HepG2 (cell line): ENCODE data around the gene IRF4. TPM values are rescaled to one million over a fixed set of nuclear protein-coding genes. Genes with fewer than 3 reads are reported as not detected.

ENCODE experiments used
- ATAC-seq: fragments of 200-7000 bp; cut with Tn5 transposase; 3 replicates; pipeline ENCODE4 v1.9.1; 2020; ENCODE audit warnings: mild to moderate bottlenecking, moderate library complexity
- BruUV-seq: library from RNA; stranded (reverse); fragments of 400-500 nt; replicated peaks from 2 replicates; lab custom pipeline; 2021; lab: Mats Ljungman, UMichigan
- CTCF ChIA-PET: fragments of 300-600 bp; formaldehyde crosslinking; extraction: SDS; loops from one replicate; lab custom pipeline; 2021; ENCODE audit warnings: low total read pairs, inconsistent platforms, low intra/inter-chr PET ratio; lab: Yijun Ruan, JAX
- POLR2A ChIA-PET: fragments of 350-600 bp; sonication (Branson Sonifier 250); formaldehyde crosslinking; loops from one replicate; lab custom pipeline; 2020; ENCODE audit warnings: antibody characterized with exemption, inconsistent platforms; lab: Yijun Ruan, JAX
- DNase-seq: peaks from one replicate; pipeline ENCODE4 v3.0.0-alpha.2; 2015; ENCODE audit warnings: low spot score
- FAIRE-seq: peaks from 3 replicates; lab custom pipeline; 2011; peaks lifted over from hg19 to GRCh38; lab: Jason Lieb, UNC
- H2AFZ ChIP-seq: one replicate; pipeline ENCODE4 v1.6.1; 2011; ENCODE audit warnings: low read length, inconsistent platforms
- H3K27ac ChIP-seq: fragments of 300-600 bp; 3 replicates; pipeline ENCODE4 v1.8.0; 2011; ENCODE audit warnings: mixed run types, mild to moderate bottlenecking, mixed read lengths, low read length, inconsistent platforms; ENCODE audit not compliant: insufficient read depth; ENCODE audit errors: extremely low read length
- H3K27me3 ChIP-seq, 2 experiments: fragments of 200-600 bp in 1 of 2; 2 replicates in 1 of 2; 3 replicates in 1 of 2; pipeline versions ENCODE4 v1.6.0 to v1.8.0; 2011; ENCODE audit warnings: low read length in 2 of 2, mild to moderate bottlenecking in 2 of 2, moderate library complexity in 2 of 2, inconsistent platforms in 1 of 2; ENCODE audit not compliant: insufficient read depth in 2 of 2, control insufficient read depth in 1 of 2
- H3K36me3 ChIP-seq, 2 experiments: fragments of 200-600 bp in 1 of 2; replicated peaks in 1 of 2; 2 replicates in 1 of 2; 3 replicates in 1 of 2; pipeline versions ENCODE4 v1.5.1 to v1.8.0; 2011; ENCODE audit warnings: low read length in 2 of 2, inconsistent platforms in 1 of 2; ENCODE audit not compliant: insufficient read depth in 2 of 2, control insufficient read depth in 1 of 2
- H3K4me1 ChIP-seq: 2 replicates; pipeline ENCODE4 v1.5.1; 2012; ENCODE audit warnings: low read length, inconsistent platforms; ENCODE audit not compliant: insufficient read depth
- H3K4me2 ChIP-seq: 2 replicates; pipeline ENCODE4 v1.6.0; 2011; ENCODE audit warnings: low read depth, low read length, inconsistent platforms
- H3K4me3 ChIP-seq, 3 experiments: fragments of 200-600 bp in 1 of 3; sonication (generic), shearing (Covaris generic) in 1 of 3; replicated peaks in 1 of 3; 2 replicates each; pipeline ENCODE4 v1.5.1; 2011 to 2016; ENCODE audit warnings: low read length in 3 of 3, inconsistent platforms in 2 of 3, low read depth in 2 of 3, mild to moderate bottlenecking in 2 of 3, control low read depth in 1 of 3, mixed read lengths in 1 of 3; ENCODE audit not compliant: insufficient read depth in 1 of 3
- H3K79me2 ChIP-seq: one replicate; pipeline ENCODE4 v1.6.1; 2011; ENCODE audit warnings: low read length, inconsistent platforms; ENCODE audit not compliant: insufficient read depth
- H3K9ac ChIP-seq: 2 replicates; pipeline ENCODE4 v1.6.0; 2011; ENCODE audit warnings: mild to moderate bottlenecking, low read depth, low read length, inconsistent platforms; ENCODE audit not compliant: insufficient read depth
- H3K9me3 ChIP-seq: 2 replicates; pipeline ENCODE4 v1.5.1; 2012; ENCODE audit warnings: mild to moderate bottlenecking, low read length
- H4K20me1 ChIP-seq: 2 replicates; pipeline ENCODE4 v1.6.0; 2011; ENCODE audit warnings: inconsistent platforms, mild to moderate bottlenecking, low read length, moderate library complexity; ENCODE audit not compliant: insufficient read depth
- CHD4 ChIP-seq: fragments of 200-600 bp; sonication (generic); IDR thresholded peaks from 2 replicates; pipeline ENCODE4 v1.7.0; 2017; ENCODE audit warnings: mild to moderate bottlenecking, low read length, borderline replicate concordance
- E2F5 ChIP-seq: sonication (generic); formaldehyde crosslinking; conservative IDR thresholded peaks from 2 replicates; pipeline ENCODE4 v1.4.0; 2020; ENCODE audit warnings: missing genetic modification reagents
- FOSL2 ChIP-seq: sonication (generic); formaldehyde crosslinking; IDR thresholded peaks from 2 replicates; pipeline ENCODE4 v1.4.0; 2020; ENCODE audit warnings: missing genetic modification reagents
- HES4 ChIP-seq: sonication (generic); formaldehyde crosslinking; IDR thresholded peaks from 2 replicates; pipeline ENCODE4 v1.9.0; 2021; ENCODE audit warnings: mild to moderate bottlenecking, missing genetic modification reagents, borderline replicate concordance
- HNRNPH1 ChIP-seq: fragments of 200-400 bp; formaldehyde crosslinking; optimal IDR thresholded peaks from 2 replicates; pipeline ENCODE3; 2017; ENCODE audit warnings: mild to moderate bottlenecking, low read depth, low read length
- KDM5B ChIP-seq: sonication (generic); formaldehyde crosslinking; IDR thresholded peaks from 2 replicates; pipeline ENCODE4 v1.4.0; 2020; ENCODE audit warnings: missing genetic modification reagents, mild to moderate bottlenecking, borderline replicate concordance
- MIER2 ChIP-seq: IDR thresholded peaks from 2 replicates; pipeline ENCODE4 v1.6.1; 2016; ENCODE audit warnings: missing biosample characterization, missing genetic modification reagents
- MTERF4 ChIP-seq: sonication (generic); formaldehyde crosslinking; IDR thresholded peaks from 2 replicates; pipeline ENCODE4 v1.8.0; 2023; ENCODE audit warnings: mild to moderate bottlenecking, missing genetic modification reagents
- PHF21A ChIP-seq: sonication (generic); formaldehyde crosslinking; IDR thresholded peaks from 2 replicates; pipeline ENCODE4 v1.5.0; 2020; ENCODE audit warnings: mild to moderate bottlenecking, missing genetic modification reagents
- SMC3 ChIP-seq: IDR thresholded peaks from 2 replicates; pipeline ENCODE4 v1.6.1; 2011; ENCODE audit warnings: low read length, improper control_type of control experiment
- SMYD3 ChIP-seq: sonication (generic); formaldehyde crosslinking; IDR thresholded peaks from 2 replicates; pipeline ENCODE4 v1.8.1; 2023; ENCODE audit warnings: mild to moderate bottlenecking, missing genetic modification reagents
- THRA ChIP-seq: sonication (generic); formaldehyde crosslinking; IDR thresholded peaks from 2 replicates; pipeline ENCODE4 v1.4.0; 2020; ENCODE audit warnings: missing genetic modification reagents, borderline replicate concordance
- ZNF354B ChIP-seq: sonication (generic); formaldehyde crosslinking; IDR thresholded peaks from 2 replicates; pipeline ENCODE4 v1.8.0; 2022; ENCODE audit warnings: mild to moderate bottlenecking, missing genetic modification reagents
- ZNF879 ChIP-seq: sonication (generic); formaldehyde crosslinking; IDR thresholded peaks from 2 replicates; pipeline ENCODE4 v1.8.1; 2023; ENCODE audit warnings: missing genetic modification reagents
- WGBS: methylation state at CpG from one replicate; pipeline ENCODE4 v1.1.6; 2017; ENCODE audit warnings: low lambda C conversion rate; 5-methylcytosine and 5-hydroxymethylcytosine counted together
- in situ Hi-C: cut with HindIII; loops from 2 replicates; pipeline ENCODE4 v1.10.0; 2017; ENCODE audit warnings: low pct_unique_long_range_greater_than_20kb; ENCODE audit not compliant: extremely low pct_ligation_motif_present
- intact Hi-C: fragments of 100-400 bp; cut with micrococcal nuclease; formaldehyde crosslinking; loops from one replicate; pipeline ENCODE4 v1.10.0; 2022; ENCODE audit not compliant: unreplicated experiment
- polyA plus RNA-seq, 8 experiments: library from polyadenylated mRNA; depleted of rRNA in 3 of 8; stranded (reverse) in 7 of 8; unstranded in 1 of 8; fragments of >200 nt; fragmentation: Illumina TruSeq in 4 of 8; extraction: Trizol in 4 of 8; gene quantifications; 2 replicates each; pipeline versions ENCODE4 v1.2.1 to v1.2.3, GENCODE V29; 2011 to 2016; ENCODE audit warnings: low read depth in 4 of 8, missing spikeins in 1 of 8, mixed read lengths in 1 of 8; ENCODE audit not compliant: insufficient read depth in 1 of 8
- total RNA-seq, 5 experiments: library from RNA; depleted of rRNA; stranded (reverse); fragments of >200 nt; fragmentation: Illumina TruSeq; extraction: Trizol; gene quantifications; 2 replicates each; pipeline ENCODE4 v1.2.3, GENCODE V29; 2016; ENCODE audit warnings: low read depth in 1 of 5
- TF ChIP-seq, protein P1 (sequence below): sonication (generic); formaldehyde crosslinking; IDR thresholded peaks from 2 replicates; pipeline ENCODE4 v1.4.0; 2020; ENCODE audit warnings: missing genetic modification reagents, borderline replicate concordance
- TF ChIP-seq, protein P2 (sequence below): sonication (generic); formaldehyde crosslinking; IDR thresholded peaks from 2 replicates; pipeline ENCODE4 v1.4.0; 2020; ENCODE audit warnings: missing genetic modification reagents, borderline replicate concordance

IRF4 gene
- total and polyA plus RNA-seq, 2 of the 13 experiments (the other 11 are each of a cell fraction or from before 2014, with no cell fraction given) = 0.07 to 0.09 TPM

- FAIRE-seq (no peak), DNase-seq (no peak), ATAC-seq (no peak)
- H3K27me3 ChIP-seq = peaks cover 0 to 40% of the 10 kb centered on the region in 2 experiments; a peak in 3 of 5 replicates
- no peaks in the 10 kb centered on the region for H3K36me3 ChIP-seq
- BruUV-seq = no TSS peak
- ChIA-PET POLR2A (no interaction called here), CTCF (no interaction called here)
- H3K9ac ChIP-seq = no peak overlapping the region
- WGBS = 13% methylated on average over 10 of the region's 10 CpGs
- no peak overlapping the region for H3K4me2 ChIP-seq
- peaks cover 11% of the 10 kb centered on the region; the same call in 1 of the 2 replicates for H3K9me3 ChIP-seq
- no peaks in the 10 kb centered on the region for H4K20me1 ChIP-seq
- intact Hi-C loops (no loop called here), in situ Hi-C loops (no loop called here)
- H3K4me1 ChIP-seq = peaks cover 9% of the 10 kb centered on the region; the same call in 1 of the 2 replicates
- H2AFZ ChIP-seq = no peak overlapping the region
- no peak overlapping the region for H3K4me3 ChIP-seq
- H3K27ac ChIP-seq = no peak overlapping the region
- no peaks in the 10 kb centered on the region for H3K79me2 ChIP-seq
- no peak for TF ChIP-seq SMC3
- no peak for TF ChIP-seq CHD4
- no peak for TF ChIP-seq THRA (CRISPR knock-in tag)
- TF ChIP-seq HES4 (CRISPR knock-in tag) = no peak
- TF ChIP-seq E2F5 (CRISPR knock-in tag) = no peak
- TF ChIP-seq, protein P1, sequence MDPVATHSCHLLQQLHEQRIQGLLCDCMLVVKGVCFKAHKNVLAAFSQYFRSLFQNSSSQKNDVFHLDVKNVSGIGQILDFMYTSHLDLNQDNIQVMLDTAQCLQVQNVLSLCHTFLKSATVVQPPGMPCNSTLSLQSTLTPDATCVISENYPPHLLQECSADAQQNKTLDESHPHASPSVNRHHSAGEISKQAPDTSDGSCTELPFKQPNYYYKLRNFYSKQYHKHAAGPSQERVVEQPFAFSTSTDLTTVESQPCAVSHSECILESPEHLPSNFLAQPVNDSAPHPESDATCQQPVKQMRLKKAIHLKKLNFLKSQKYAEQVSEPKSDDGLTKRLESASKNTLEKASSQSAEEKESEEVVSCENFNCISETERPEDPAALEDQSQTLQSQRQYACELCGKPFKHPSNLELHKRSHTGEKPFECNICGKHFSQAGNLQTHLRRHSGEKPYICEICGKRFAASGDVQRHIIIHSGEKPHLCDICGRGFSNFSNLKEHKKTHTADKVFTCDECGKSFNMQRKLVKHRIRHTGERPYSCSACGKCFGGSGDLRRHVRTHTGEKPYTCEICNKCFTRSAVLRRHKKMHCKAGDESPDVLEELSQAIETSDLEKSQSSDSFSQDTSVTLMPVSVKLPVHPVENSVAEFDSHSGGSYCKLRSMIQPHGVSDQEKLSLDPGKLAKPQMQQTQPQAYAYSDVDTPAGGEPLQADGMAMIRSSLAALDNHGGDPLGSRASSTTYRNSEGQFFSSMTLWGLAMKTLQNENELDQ (CRISPR knock-in tag) = no peak
- no peak for TF ChIP-seq MIER2 (CRISPR knock-in tag)
- TF ChIP-seq, protein P2, sequence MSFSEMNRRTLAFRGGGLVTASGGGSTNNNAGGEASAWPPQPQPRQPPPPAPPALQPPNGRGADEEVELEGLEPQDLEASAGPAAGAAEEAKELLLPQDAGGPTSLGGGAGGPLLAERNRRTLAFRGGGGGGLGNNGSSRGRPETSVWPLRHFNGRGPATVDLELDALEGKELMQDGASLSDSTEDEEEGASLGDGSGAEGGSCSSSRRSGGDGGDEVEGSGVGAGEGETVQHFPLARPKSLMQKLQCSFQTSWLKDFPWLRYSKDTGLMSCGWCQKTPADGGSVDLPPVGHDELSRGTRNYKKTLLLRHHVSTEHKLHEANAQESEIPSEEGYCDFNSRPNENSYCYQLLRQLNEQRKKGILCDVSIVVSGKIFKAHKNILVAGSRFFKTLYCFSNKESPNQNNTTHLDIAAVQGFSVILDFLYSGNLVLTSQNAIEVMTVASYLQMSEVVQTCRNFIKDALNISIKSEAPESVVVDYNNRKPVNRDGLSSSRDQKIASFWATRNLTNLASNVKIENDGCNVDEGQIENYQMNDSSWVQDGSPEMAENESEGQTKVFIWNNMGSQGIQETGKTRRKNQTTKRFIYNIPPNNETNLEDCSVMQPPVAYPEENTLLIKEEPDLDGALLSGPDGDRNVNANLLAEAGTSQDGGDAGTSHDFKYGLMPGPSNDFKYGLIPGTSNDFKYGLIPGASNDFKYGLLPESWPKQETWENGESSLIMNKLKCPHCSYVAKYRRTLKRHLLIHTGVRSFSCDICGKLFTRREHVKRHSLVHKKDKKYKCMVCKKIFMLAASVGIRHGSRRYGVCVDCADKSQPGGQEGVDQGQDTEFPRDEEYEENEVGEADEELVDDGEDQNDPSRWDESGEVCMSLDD (CRISPR knock-in tag) = no peak
- no peak for TF ChIP-seq ZNF354B
- TF ChIP-seq SMYD3 (CRISPR knock-in tag) = no peak
- no peak for TF ChIP-seq ZNF879 (CRISPR knock-in tag)
- no peak for TF ChIP-seq HNRNPH1
- TF ChIP-seq PHF21A = no peak
- TF ChIP-seq FOSL2 = no peak
- no peak for TF ChIP-seq KDM5B (CRISPR knock-in tag)
- no peak for TF ChIP-seq MTERF4 (CRISPR knock-in tag)
Measured at GRCh38 chr6:411402-412145, 20.0 kb downstream of the IRF4 start.
